SW 1271 (cell line): Measurements from ENCODE around the gene GRAMD1C.
"Not testable (repeated sequence)": the region's sequence is repeated elsewhere in the genome, so short reads cannot be mapped to it uniquely, and the experiment has no call there.

Experiments used
- DNase-seq, 2 experiments: peaks; one replicate each; lab custom pipeline; 2025; lab: John Stamatoyannopoulos, UW

Gene GRAMD1C

DNA sequence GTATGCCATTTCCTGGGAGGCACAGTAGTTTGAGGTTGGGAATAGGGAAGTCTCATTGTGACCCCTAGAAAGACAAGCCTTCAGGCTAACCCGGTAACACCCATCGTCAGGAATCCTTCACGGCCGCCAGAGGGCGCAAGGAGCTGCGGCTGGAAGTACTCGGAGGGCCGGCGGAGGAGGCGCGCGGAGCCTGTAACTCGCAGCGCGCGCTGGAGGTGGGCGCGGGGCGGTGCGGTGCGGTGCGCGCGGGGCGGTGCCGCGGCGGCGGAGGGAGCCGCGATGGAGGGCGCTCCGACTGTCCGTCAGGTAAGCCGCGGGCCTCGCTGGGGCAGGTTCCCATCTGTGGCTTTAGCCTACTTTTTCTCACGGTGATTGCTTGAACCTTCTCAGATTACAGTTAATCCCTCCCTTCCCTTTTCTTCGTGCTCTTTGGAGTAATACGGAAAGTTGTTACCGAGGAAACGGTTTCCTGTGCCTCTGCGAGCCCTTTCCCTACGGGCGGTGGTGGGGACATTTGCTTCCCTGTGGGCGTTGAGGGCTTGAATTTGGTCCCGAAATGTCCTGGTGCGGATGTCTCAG, at the start of gene GRAMD1C:
GRAMD1C (plus strand) TSS at position 158 of the 579 bp plus-strand sequence; CDS start at position 280, 122 bp downstream.
- peak; percentile 73 to 89 for DNase-seq

- no peak for DNase-seq
Observed at GRCh38 chr3:113791381-113791780, 47.2 kb upstream of the GRAMD1C start.

GRCh38 chr3:113794526-113794925, 44.1 kb upstream of the GRAMD1C start:
- no peak for DNase-seq

GRCh38 chr3:113795693-113796092, 42.9 kb upstream of the GRAMD1C start:
- DNase-seq, result no peak

DNA sequence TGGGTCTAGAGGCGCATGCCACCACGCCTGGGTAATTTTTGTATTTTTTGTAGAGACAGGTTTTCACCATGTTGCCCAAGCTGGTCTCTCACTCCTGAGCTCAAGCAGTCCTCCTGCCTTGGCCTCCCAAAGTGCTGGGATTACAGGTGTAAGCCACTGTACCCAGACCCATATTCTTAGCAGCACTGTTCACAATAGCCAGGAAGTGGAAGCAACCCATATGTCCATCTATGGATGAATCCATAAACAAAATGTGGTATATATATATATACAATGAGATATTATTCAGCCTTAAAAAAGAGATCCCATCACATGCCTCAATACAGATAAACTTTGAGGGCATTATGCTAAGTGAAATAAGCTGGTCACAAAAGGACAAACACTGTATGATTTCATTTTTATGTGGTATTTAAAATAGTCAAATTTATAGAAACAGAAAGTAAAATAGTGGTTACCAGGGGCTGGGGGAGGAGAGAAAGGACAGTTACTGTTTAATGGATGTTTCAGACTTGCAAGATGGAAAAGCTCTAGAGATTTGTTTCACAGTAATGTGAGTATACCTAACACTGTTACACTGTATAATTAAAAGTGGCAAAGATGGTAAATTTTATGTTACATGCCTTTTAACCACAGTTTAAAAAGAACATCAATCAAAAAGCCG, 35.7 kb upstream of the GRAMD1C start:
- no peak for DNase-seq

- no peak for DNase-seq
Observed at GRCh38 chr3:113804661-113805060, 33.9 kb upstream of the GRAMD1C start.

DNA sequence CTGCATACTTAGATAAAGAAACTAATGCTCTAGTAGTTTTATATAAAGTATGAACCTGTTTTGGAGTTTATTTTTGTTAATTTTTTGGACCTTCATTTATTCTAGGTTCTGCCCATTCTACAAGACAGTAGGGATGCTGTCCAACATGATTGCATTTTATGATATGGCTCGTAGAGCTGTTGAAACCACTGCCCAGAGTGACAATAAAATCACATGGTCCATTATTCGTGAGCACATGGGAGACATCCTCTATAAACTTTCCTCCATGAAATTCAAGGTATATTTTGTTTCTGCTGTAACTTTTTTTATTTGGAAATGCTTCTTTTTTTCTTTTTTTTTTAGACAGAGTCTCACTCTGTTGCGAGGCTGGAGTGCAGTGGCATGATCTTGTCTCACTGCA, 33.3 kb upstream of the GRAMD1C start:
- DNase-seq, result no peak

- no peak for DNase-seq
Observed at GRCh38 chr3:113812854-113813253, 25.7 kb upstream of the GRAMD1C start.

DNA sequence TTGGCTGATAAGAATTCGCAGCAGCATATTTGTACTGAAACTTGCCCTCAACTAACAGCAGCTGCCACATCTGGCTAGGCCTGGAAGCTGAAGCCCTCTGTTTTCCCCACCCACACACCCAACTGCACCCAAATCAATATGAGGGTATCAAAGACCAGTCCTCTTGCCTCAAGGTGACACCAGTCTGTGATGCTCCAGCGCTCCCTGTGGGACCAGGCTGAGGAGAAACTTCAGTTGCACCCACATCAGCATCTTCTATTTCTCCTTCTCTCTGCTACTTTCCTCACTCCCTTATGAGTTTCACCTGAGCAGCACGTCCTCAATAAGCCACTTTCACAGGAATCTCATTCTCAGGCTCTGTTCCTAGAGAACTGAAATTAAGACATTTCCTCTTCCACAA, 18.7 kb upstream of the GRAMD1C start:
- no peak for DNase-seq

GRCh38 chr3:113825090-113825489, 13.5 kb upstream of the GRAMD1C start:
- peak in 1 of 2 experiments; percentile 32 for DNase-seq

DNA sequence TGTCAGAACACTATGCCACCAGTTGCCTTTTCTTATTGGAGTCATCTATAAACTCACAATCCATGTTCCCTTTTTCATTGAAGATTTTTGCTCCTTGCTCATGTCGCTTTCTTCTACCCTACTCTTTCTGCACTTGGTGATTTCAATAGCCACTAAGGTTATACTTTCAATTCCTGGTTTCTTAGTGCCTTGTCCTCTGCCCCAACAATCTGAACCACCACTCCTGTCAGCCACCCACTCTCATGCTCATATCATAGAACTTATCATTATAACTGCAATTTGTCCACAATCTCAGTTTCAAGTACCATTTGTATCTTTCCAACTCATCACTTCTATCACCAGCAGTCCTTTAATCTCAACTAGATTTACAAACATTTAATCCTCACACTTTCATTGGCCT, 10.0 kb upstream of the GRAMD1C start:
- no peak for DNase-seq

GRCh38 chr3:113829576-113830354, 8.8 kb upstream of the GRAMD1C start:
- DNase-seq, result no peak

DNA sequence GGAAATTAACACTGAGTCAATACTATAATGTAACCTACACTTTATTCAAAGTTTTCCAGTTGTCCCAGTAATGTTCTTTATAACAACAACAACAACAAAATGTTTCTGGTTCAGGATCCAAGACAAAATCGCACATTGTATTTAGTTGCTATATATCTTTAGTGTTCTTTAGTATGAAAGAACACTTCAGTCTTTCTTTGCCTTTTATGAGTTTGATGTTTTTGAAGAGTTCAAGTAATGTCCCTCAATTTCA, 7.6 kb upstream of the GRAMD1C start:
- peak in 1 of 2 experiments; percentile 83 for DNase-seq

GRCh38 chr3:113832477-113833164, 6.0 kb upstream of the GRAMD1C start:
- no peak for DNase-seq

DNA sequence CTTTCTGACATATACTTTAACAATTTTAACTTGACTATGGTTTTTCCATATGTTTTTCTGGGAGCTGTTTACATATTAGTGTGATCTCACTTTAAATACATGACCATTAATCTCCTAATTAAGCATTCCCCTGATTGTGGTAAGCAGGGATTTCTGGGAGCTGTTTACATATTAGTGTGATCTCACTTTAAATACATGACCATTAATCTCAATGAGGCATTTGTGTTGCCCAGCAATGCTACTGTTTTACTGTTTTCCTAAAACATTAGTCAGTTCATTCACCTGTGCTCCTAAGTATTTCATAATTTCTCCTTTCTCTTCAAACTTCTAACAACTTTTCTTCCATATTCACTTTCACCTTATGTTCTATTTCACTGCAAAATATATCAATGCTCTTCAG, 3.6 kb upstream of the GRAMD1C start:
- no peak for DNase-seq

GRCh38 chr3:113839551-113839950, 963 bp downstream of the GRAMD1C start:
- no peak for DNase-seq

GRCh38 chr3:113844622-113845222, 6.1 kb downstream of the GRAMD1C start:
- peak in 1 of 2 experiments; percentile 58 for DNase-seq

DNA sequence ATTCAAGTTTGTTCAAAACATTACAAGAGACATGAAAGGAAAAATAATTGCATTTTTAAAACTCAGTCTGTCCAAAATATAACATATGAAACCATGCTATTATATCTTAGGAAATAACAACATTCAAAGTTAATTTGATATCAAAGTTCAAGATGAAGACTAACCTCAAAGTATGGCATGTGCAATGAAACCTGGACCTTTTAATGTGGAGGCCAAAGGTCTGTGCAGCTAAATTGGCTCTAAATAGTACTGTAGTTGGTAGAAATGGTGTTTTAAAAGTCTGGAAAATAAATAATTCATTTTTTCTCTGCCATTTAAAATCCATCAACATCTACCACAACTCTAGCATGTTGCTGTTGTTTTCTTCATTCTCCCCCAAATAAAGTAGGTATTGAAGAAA, 8.7 kb downstream of the GRAMD1C start:
- DNase-seq, result no peak

DNA sequence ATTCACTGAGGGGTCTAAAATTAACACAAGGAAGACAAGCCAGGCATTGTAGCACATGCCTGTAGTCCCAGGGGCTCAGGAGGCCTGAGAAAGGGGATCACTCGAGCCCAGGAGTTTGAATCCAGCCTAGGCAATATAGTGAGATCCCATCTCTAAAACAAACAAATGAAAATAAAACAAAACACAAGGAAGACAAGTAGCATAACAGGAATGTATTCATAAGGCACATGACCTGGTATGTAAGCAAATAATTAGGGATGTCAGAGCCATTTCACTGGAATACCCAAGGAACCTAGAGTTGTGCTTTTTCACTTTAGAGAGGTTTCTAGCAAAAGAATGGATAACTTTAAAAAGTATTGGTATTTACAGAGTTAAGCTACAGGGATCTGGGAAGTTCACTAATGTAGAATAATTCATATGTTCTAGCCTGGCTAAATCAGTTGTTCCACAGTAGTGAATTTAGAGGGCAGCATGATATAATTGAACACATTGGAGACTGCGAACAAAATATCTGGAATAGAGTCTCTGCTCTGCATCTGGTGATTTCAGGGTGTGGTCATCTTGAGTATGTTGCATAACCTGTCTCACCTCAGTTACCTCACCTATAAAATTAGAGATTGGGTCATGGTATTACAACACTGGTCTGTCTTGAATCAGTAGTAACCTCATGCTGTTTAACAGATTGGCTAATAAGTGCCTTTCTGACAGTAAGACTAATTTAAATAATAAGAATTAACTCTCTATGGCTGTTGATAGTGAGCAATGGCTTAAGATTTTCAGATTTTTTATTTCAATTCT, 9.3 kb downstream of the GRAMD1C start:
- no peak for DNase-seq

GRCh38 chr3:113849071-113849470, 10.5 kb downstream of the GRAMD1C start:
- not testable (repeated sequence) for DNase-seq

DNA sequence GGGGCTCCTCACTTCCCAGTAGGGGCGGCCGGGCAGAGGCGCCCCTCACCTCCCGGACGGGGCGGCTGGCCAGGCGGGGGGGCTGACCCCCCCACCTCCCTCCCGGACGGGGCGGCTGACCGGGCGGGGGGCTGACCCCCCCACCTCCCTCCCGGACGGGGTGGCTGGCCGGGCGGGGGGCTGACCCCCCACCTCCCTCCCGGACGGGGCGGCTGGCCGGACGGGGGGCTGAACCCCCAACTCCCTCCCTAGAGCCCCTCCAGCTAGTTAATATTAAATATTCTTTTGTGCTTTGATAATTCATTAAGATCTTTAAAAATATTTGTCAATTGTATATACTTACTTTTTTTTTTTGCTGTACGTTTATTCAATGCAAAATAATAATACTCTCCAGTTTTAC, 11.3 kb downstream of the GRAMD1C start:
- not testable (repeated sequence) for DNase-seq

DNA sequence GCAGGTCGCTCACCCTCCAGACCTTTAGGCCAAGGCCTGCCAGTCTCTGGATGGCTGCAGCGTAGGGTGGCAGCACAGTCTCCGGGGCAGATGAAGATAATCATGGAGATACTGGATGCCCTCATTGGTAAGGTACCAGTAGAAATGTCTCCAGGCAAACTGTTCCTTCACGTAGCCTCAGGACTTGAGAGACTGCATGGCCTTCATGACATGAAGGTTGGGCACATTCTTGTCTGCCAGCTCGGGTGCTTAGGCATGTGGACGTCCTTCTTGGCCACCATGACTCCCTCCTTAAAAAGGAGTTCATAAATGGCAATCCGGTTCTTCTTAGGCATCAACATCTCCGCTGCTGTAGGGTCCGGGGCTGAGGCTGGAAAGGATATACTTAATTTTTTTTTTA, 11.8 kb downstream of the GRAMD1C start:
- not testable (repeated sequence) for DNase-seq
